Measurements from ENCODE around the gene PISD. TPM values are rescaled to one million over a fixed set of nuclear protein-coding genes. Genes with fewer than 3 reads are reported as not detected.

PISD gene
- total RNA-seq, 2 donors from 2014 or later: 32.9 to 35.5 TPM

- ATAC-seq: no peak
- intact Hi-C loops (cut with DNase I, micrococcal nuclease): no loop called here
- no peak for DNase-seq
These were observed 2.8 kb downstream of the PISD start for GRCh38 chr22:31659246-31659645.

- ATAC-seq (peak; percentile 26), DNase-seq (no peak)
- intact Hi-C loops (cut with DNase I, micrococcal nuclease): no loop called here
These were observed 7.6 kb downstream of the PISD start for GRCh38 chr22:31654408-31654807.

- intact Hi-C loops (cut with DNase I, micrococcal nuclease): no loop called here
- ATAC-seq (no peak), DNase-seq (no peak)
These were observed 8.1 kb downstream of the PISD start for GRCh38 chr22:31653944-31654343.

- ATAC-seq (peak; percentile 68), DNase-seq (no peak)
- intact Hi-C loops (cut with DNase I, micrococcal nuclease): no loop called here
These were observed 8.9 kb downstream of the PISD start for GRCh38 chr22:31652911-31653684.

- DNase-seq (no peak), ATAC-seq (no peak)
- intact Hi-C loops (cut with DNase I, micrococcal nuclease): no loop called here
These were observed 9.9 kb downstream of the PISD start for GRCh38 chr22:31652088-31652487.

- intact Hi-C loops (cut with DNase I, micrococcal nuclease): no loop called here
- ATAC-seq (no peak), DNase-seq (no peak)
These were observed 10.4 kb downstream of the PISD start for GRCh38 chr22:31651664-31652063.

GRCh38 chr22:31650391-31650790, 11.6 kb downstream of the PISD start:
- DNase-seq (no peak), ATAC-seq (no peak)
- intact Hi-C loops (cut with DNase I, micrococcal nuclease): no loop called here

GRCh38 chr22:31647523-31648320, 14.3 kb downstream of the PISD start:
- intact Hi-C loops (cut with DNase I, micrococcal nuclease): no loop called here
- DNase-seq (no peak), ATAC-seq (no peak)

- ATAC-seq (no peak), DNase-seq (no peak)
- intact Hi-C loops (cut with DNase I, micrococcal nuclease): no loop called here
These were observed 14.9 kb downstream of the PISD start for GRCh38 chr22:31647066-31647465.

- ATAC-seq: peak; percentile 83
- intact Hi-C loops (cut with DNase I, micrococcal nuclease): no loop called here
- no peak for DNase-seq
These were observed 15.6 kb downstream of the PISD start for GRCh38 chr22:31646186-31647019.

GRCh38 chr22:31639436-31640039, 22.5 kb downstream of the PISD start:
- peak; percentile 77 for ATAC-seq
- intact Hi-C loops (cut with DNase I, micrococcal nuclease): no loop called here
- DNase-seq: no peak

GRCh38 chr22:31637891-31638618, 24.0 kb downstream of the PISD start:
- ATAC-seq (no peak), DNase-seq (no peak)
- intact Hi-C loops (cut with DNase I, micrococcal nuclease): no loop called here

- DNase-seq (peak in 1 of 2 donors; percentile 46), ATAC-seq (no peak)
- intact Hi-C loops (cut with DNase I, micrococcal nuclease): no loop called here
These were observed 24.5 kb downstream of the PISD start for GRCh38 chr22:31637447-31637890.

- ATAC-seq: peak; percentile 49
- no peak for DNase-seq
- intact Hi-C loops (cut with DNase I, micrococcal nuclease): no loop called here
These were observed 26.2 kb downstream of the PISD start for GRCh38 chr22:31635638-31636306.

GRCh38 chr22:31631436-31631835, 30.6 kb downstream of the PISD start:
- intact Hi-C loops (cut with DNase I, micrococcal nuclease): loop anchor here in 1 of 2 donors (5.0 kb wide), 1 partner anchor 74 kb away; no protein-coding TSS in a partner anchor
- DNase-seq (no peak), ATAC-seq (no peak)

GRCh38 chr22:31630331-31631329, 31.4 kb downstream of the PISD start:
- intact Hi-C loops (cut with DNase I, micrococcal nuclease): loop anchor here in 1 of 2 donors (5.0 kb wide), 1 partner anchor 73 kb away; no protein-coding TSS in a partner anchor
- ATAC-seq (peak; percentile 71), DNase-seq (peak; percentile 78 to 85)
